DND-41 (cell line): ENCODE results near the gene PARVA.

Experiments
- CTCF ChIP-seq: IDR thresholded peaks from 2 replicates; pipeline ENCODE4 v1.5.1; 2012; ENCODE audit warnings: borderline replicate concordance, low read length, moderate library complexity, mild to moderate bottlenecking; ENCODE audit not compliant: poor library complexity, severe bottlenecking; ENCODE audit errors: extremely low read depth
- EZH2 ChIP-seq: IDR thresholded peaks from 3 replicates; pipeline ENCODE4 v1.6.1; 2012; ENCODE audit warnings: borderline replicate concordance, low read depth, mild to moderate bottlenecking, moderate library complexity, low read length, inconsistent platforms; ENCODE audit not compliant: severe bottlenecking

GRCh38 chr11:12455938-12456337 is 78.6 kb downstream of the PARVA start:
- TF ChIP-seq CTCF = no peak
- TF ChIP-seq EZH2 = no peak
